GM20000 (cell line): ENCODE measurements around the gene TMEM39A.

Source experiments
- DNase-seq: peaks from one replicate; pipeline ENCODE4 v3.0.0; 2012; ENCODE audit warnings: low spot score
- CTCF ChIP-seq: IDR thresholded peaks from 2 replicates; pipeline ENCODE4 v1.5.1; 2012; ENCODE audit warnings: mild to moderate bottlenecking, control low read depth; ENCODE audit errors: extremely low read depth, missing control alignments

The TMEM39A gene

GRCh38 chr3:119483101-119483500, 19.7 kb upstream of the TMEM39A start:
- no peak for DNase-seq
- TF ChIP-seq CTCF = no peak

GRCh38 chr3:119481079-119481478, 17.7 kb upstream of the TMEM39A start:
- no peak for DNase-seq

GRCh38 chr3:119470866-119471265, 7.5 kb upstream of the TMEM39A start:
- no peak for TF ChIP-seq CTCF
- DNase-seq = no peak

More at GRCh38 chr3:119481079-119481478, 17.7 kb upstream of the TMEM39A start:
- TF ChIP-seq CTCF = no peak

- TF ChIP-seq CTCF = no peak
- DNase-seq = peak; percentile 42
Measured at GRCh38 chr3:119469418-119470189, 6.2 kb upstream of the TMEM39A start.

GRCh38 chr3:119468041-119468440, 4.6 kb upstream of the TMEM39A start:
- DNase-seq = peak; percentile 9
- TF ChIP-seq CTCF = no peak

GRCh38 chr3:119457246-119457645, 6.2 kb downstream of the TMEM39A start:
- DNase-seq = no peak
- TF ChIP-seq CTCF = no peak

- no peak for TF ChIP-seq CTCF
- no peak for DNase-seq
Measured at GRCh38 chr3:119456469-119456868, 6.9 kb downstream of the TMEM39A start.
